ENCODE results near the gene CFAP53.
A peak's percentile ranks its signal among the peaks of the same experiment; 100 is the strongest.
"Not testable (repeated sequence)": the region's sequence is repeated elsewhere in the genome, so short reads cannot be mapped to it uniquely, and the experiment has no call there.

The CFAP53 gene

DNA sequence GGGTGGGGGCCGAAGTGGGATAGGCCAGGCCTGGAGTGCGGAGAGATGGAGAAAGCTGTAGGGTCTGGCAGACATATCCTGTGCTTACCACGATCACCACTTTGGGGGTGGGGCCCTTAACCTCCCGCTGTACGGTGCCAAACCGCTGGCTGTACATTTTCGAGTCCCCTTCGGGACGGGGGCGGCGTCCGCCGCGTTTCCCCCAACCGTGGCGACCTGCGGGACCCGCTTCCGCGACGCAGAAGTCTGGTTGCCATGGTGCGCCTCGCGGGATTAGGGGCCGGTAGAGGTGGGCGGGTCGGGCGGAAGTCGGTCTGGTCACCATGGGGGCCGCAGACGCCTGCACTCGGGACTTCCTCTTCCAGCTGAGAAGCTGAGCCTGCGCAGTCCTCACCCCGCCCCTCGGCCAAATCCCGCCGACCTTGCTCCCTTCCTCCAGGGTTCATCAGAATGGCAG, at the start of gene CFAP53:
Gene CFAP53 (minus strand): TSS at position 248 of the 457 bp plus-strand sequence. CDS start 91 bp downstream, at position 157.
- DNase-seq, result peak; percentile 75

- DNase-seq, result no peak
Measured at GRCh38 chr18:50315100-50315871, 49.0 kb upstream of the CFAP53 start.

- no peak for DNase-seq
Measured at GRCh38 chr18:50313873-50314460, 47.7 kb upstream of the CFAP53 start.

DNA sequence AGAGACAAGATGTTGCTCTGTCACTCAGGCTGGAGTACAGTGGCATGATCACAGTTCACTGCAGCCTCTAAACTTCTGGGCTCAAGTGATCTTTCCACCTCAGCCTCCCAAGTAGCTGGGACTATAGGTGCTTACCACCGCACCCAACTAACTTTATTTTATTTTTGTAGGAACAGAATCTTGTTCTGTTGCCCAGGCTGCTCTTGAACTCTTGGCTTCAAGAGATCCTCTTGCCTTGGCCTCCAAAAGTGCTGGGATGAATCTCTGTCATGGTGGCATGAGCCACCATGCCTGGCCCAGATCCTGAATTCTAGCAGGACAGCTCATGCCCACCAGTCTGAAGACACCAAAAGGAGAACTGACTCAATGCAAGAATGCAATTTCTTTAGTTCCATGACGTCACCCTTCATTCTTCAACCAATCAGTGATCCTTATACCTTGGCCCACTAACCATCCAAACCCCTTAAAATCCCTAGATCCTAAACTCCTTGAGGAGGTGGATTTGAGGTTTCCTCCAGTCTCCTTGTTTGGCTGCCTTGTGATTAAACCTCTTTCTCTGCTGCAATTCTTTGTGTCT, 46.8 kb upstream of the CFAP53 start:
- no peak for DNase-seq

- DNase-seq, result no peak
Measured at GRCh38 chr18:50312296-50313030, 46.2 kb upstream of the CFAP53 start.

GRCh38 chr18:50311650-50312049, 45.4 kb upstream of the CFAP53 start:
- DNase-seq, result no peak

- no peak for DNase-seq
Measured at GRCh38 chr18:50310080-50310479, 43.8 kb upstream of the CFAP53 start.

GRCh38 chr18:50308851-50309250, 42.6 kb upstream of the CFAP53 start:
- DNase-seq, result not testable (repeated sequence)

- peak; percentile 88 for DNase-seq
Measured at GRCh38 chr18:50307738-50308470, 41.6 kb upstream of the CFAP53 start.

DNA sequence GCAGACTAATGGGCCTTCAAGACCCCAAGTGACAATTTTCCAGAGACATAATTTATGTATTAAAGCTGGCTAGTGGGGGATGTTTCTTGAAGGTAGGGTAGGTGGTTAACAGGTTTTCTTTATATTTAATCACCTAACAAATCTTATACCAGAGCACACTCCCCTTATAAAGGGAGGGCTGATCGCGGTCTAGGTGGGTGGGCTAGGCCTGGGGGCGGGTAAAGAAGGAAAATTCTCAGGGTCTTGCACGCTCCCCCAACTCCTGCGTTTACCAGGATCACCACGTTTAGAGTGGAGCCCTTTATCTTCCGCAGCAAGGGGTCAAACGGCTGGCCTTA, 41.1 kb upstream of the CFAP53 start:
- DNase-seq, result no peak

GRCh38 chr18:50306944-50307343, 40.6 kb upstream of the CFAP53 start:
- DNase-seq, result no peak

GRCh38 chr18:50301074-50301473, 34.8 kb upstream of the CFAP53 start:
- DNase-seq, result no peak

- no peak for DNase-seq
Measured at GRCh38 chr18:50299626-50300388, 33.5 kb upstream of the CFAP53 start.

- no peak for DNase-seq
Measured at GRCh38 chr18:50298443-50299284, 32.4 kb upstream of the CFAP53 start.

DNA sequence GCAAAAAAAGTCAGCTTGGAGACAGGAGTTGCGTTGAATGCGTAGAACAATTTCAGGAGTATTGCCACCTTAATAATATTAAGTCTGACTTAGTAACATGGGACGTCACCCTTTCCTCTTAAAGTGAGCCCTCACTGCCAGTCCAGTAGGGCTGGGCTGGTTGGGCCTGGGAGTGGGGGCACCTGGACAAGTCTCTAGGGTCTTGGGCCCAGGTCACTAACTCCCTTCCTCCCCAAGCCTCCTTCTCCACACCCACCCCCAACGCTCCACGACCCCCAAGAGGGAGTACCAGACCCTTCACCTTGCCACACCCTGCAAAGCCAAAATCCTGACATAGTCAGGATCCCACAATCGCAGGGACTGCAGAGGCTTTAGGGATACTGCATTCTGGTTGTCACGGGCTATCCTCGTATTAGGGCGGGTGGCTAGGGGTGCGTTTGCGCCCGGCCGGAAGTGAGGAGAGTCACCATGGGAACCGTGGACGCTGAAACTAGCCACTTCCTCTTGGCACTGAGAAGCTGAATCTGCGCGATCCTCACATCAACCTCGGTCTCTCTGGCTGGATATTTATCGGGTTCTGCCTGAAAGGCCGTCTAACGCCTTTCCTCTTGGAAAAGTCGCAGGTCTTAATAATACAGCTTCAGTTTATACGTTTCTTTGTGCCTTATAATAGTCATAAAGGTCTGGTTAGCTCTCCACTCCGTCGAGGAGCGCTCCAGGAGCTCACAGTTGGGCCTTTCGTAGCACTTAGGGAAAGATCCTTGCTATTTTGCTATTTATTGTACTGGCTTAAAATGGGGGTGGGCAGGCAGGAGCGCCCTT, 31.5 kb upstream of the CFAP53 start:
- DNase-seq, result peak; percentile 31

DNA sequence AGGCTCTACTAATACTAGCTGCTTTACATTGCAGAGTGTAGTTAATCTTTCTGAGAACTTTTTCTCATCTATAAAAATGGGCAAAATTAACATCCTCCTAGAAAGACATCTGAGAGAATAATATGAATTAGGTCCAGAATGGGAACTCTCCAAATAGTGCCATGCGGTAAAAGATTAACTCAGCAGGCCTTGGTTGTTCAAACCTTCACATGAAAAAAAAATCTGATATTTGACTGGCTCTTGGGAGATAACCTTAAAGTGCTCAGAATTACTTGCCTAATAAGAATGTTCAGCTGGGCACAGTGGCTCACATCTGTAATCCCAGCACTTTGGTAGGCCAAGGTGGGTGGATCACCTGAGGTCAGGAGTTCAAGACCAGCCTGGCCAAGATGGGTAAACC, 26.7 kb upstream of the CFAP53 start:
- DNase-seq, result no peak

GRCh38 chr18:50289108-50289443, 22.8 kb upstream of the CFAP53 start:
- no peak for DNase-seq

- DNase-seq, result not testable (repeated sequence)
Measured at GRCh38 chr18:50288348-50289107, 22.2 kb upstream of the CFAP53 start.

All from NCI-H1436 (cell line).